Mononuclear cell (primary cell): Measurements from ENCODE around the gene OR6B1. TPM values are rescaled to one million over a fixed set of nuclear protein-coding genes. Genes with fewer than 3 reads are reported as not detected.

Experiments
- H3K27me3 ChIP-seq: 2 replicates; pipeline ENCODE4 v1.6.0; 2011; ENCODE audit warnings: low read length, control low read depth; ENCODE audit not compliant: insufficient read depth
- H3K4me1 ChIP-seq: 2 replicates; pipeline ENCODE4 v1.5.1; 2011; ENCODE audit warnings: mild to moderate bottlenecking, low read length, control low read depth; ENCODE audit not compliant: insufficient read depth
- H3K4me3 ChIP-seq: 2 replicates; pipeline ENCODE4 v1.5.1; 2011; ENCODE audit warnings: mild to moderate bottlenecking, low read length, moderate library complexity
- H3K9me3 ChIP-seq: 2 replicates; pipeline ENCODE4 v1.5.1; 2011; ENCODE audit warnings: low read depth, mild to moderate bottlenecking, control low read depth, low read length
- total RNA-seq: library from RNA; depleted of rRNA; stranded (reverse); fragments of >200 nt; gene quantifications from one replicate; pipeline ENCODE4 v1.2.3, GENCODE V29; 2012

Gene OR6B1
- total RNA-seq: under 0.01 TPM

DNA sequence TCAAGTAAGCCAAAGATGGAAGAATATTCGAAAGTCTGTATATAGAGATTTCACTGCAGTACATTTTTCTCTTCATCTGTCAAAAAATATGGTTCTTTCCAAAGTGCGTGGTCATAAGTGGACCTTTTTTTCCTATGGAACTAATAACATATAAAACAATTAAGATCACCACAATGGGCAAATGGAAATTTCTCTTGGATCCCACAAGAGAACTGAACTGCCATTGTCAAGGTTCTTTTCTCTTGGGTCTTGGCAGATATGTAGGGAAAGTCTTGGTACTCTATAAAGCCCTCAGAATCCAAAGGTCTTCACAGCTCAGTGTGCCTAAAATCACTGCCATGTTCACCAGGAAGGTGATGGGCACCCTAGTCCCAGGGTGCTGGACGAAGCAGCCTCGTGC is at the start of gene OR6B1:
OR6B1 (plus strand) TSS at position 301 of the 400 bp plus-strand sequence. CDS start 3,677 bp downstream, outside the sequence.
- H3K27me3 ChIP-seq: no peaks in the 10 kb centered on the region
- H3K9me3 ChIP-seq: no peaks in the 10 kb centered on the region
- no peaks in the 10 kb centered on the region for H3K4me1 ChIP-seq
- H3K4me3 ChIP-seq: no peak within 1 kb of the TSS

GRCh38 chr7:143953421-143953820 is 46.7 kb upstream of the OR6B1 start:
- Histone ChIP-seq H3K4me1 (no peaks in the 10 kb centered on the region), H3K4me3 (no peak overlapping the region), H3K27me3 (peaks cover 1% of the 10 kb centered on the region), H3K9me3 (no peaks in the 10 kb centered on the region)

DNA sequence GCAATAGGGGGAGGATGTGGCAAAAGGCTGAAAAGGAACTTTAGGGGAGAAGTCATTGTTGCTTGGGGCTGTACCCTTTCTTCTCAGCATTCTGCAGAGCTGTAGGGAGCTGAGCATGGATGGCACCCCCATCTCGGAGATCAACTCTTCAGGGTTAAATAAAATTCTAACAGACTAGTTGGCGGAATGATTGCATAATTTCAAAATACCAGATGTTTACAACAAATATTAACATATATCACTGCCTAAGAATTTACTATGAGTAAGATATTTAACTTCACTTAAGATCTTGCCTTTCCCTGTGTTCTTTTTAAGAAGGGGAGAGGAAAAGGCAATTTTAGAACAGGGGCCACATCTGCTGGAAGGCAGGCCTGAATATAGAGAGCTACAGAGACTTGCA is 46.0 kb upstream of the OR6B1 start:
- Histone ChIP-seq H3K4me1 (no peaks in the 10 kb centered on the region), H3K9me3 (no peaks in the 10 kb centered on the region), H3K27me3 (no peaks in the 10 kb centered on the region), H3K4me3 (no peak overlapping the region)

- Histone ChIP-seq H3K4me1 (no peaks in the 10 kb centered on the region), H3K27me3 (no peaks in the 10 kb centered on the region), H3K4me3 (no peak within 1 kb of the TSS), H3K9me3 (no peaks in the 10 kb centered on the region)
These were observed 45.6 kb upstream of the OR6B1 start, which contains the start of gene OR2F1 for GRCh38 chr7:143954544-143954943. TSS of gene OR2F1 (plus strand) at chr7:143954844. CDS start at chr7:143959971, 5,127 bp downstream.

DNA sequence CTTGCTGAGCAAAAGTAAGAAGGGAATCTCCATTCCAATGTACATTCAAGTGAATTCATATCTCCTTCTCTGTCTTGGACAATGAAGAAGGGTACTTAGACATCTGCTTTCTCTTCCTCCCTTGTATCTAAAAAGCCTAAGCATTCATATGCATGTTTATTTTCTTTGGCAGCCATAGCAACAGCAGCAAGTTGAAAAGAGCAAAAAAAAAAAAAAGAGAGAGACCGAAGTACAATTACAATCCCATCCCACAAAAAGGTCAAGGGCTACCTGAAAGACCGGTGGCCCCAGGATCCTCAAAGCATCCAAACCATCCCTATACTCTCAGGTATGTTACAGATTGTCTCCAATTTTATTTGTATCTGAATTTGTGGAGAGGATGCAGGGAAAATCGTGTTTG is 41.3 kb upstream of the OR6B1 start:
- no peaks in the 10 kb centered on the region for H3K9me3 ChIP-seq
- H3K27me3 ChIP-seq: no peaks in the 10 kb centered on the region
- no peaks in the 10 kb centered on the region for H3K4me1 ChIP-seq
- no peak overlapping the region for H3K4me3 ChIP-seq

- Histone ChIP-seq H3K9me3 (no peaks in the 10 kb centered on the region), H3K4me1 (no peaks in the 10 kb centered on the region), H3K4me3 (no peak overlapping the region), H3K27me3 (no peaks in the 10 kb centered on the region)
These were observed 39.1 kb upstream of the OR6B1 start for GRCh38 chr7:143960813-143961610.

DNA sequence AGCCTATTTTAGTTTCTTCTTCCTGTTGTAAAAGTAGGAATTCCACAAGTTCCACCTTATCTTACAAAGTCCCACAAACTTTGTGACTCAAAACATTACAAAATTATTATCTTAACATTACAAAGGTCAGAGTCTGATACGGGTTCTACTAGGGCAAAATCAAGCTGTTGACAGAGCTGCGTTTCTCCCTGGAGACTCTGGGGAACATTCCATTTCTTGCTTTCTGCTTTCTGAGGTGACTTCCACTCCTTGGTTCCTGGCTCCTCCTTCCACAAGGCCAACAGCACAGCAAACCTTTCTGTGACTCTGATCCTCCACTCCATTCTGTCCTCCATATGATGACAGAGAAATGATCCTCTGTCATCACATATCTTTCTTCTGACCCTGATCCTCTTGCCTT is 34.8 kb upstream of the OR6B1 start:
- H3K4me1 ChIP-seq: no peaks in the 10 kb centered on the region
- H3K27me3 ChIP-seq: no peaks in the 10 kb centered on the region
- no peak overlapping the region for H3K4me3 ChIP-seq
- no peaks in the 10 kb centered on the region for H3K9me3 ChIP-seq

DNA sequence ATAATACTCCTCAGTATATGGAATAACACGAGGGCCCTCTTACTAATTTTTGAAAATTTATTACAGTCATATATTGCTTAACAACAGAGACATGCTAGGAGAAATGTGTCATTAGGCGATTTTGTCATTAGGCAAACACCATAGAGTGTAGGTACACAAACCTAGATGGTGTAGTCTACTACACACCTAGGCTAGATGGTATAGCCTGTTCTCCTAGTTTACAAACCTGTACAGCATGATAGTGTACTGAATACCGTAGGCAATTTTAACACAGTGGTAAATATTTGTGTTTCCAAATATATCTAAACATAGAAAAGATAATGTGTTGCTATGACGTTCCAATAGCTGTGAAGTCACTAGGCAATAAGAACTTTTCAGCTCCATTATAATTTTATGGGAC is 32.7 kb upstream of the OR6B1 start:
- H3K27me3 ChIP-seq: peaks cover 5% of the 10 kb centered on the region
- H3K4me1 ChIP-seq: no peaks in the 10 kb centered on the region
- no peaks in the 10 kb centered on the region for H3K9me3 ChIP-seq
- H3K4me3 ChIP-seq: no peak overlapping the region

DNA sequence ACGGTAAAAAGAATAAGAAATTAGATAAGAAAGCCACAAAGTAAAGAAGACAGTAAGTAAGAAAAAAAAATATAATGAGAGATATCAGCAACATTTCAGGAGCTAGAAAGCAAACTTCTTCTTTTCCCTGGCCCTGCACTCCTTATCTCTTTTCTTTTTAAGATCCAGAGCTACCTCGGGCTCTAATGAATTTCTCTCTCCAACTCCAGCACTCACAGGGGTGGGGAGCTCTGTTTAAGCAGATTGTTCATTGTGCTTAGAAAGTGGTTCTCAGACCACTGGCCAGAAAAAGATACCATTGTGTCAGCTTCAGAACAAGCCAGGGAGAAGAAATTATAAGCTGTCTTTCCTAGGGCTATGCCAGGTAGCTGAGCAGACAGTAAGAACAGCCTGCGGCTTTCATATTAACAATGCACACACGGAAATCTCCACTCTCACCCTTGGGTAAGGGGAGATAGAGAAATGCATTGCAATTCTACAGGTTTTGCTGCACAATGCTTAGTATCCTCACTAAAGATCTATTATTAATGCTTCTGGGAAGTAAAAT is 26.2 kb upstream of the OR6B1 start:
- Histone ChIP-seq H3K4me3 (no peak overlapping the region), H3K9me3 (no peaks in the 10 kb centered on the region), H3K27me3 (peaks cover 5% of the 10 kb centered on the region), H3K4me1 (no peaks in the 10 kb centered on the region)

GRCh38 chr7:143974459-143974858 is 25.7 kb upstream of the OR6B1 start:
- no peaks in the 10 kb centered on the region for H3K9me3 ChIP-seq
- no peaks in the 10 kb centered on the region for H3K4me1 ChIP-seq
- H3K4me3 ChIP-seq: no peak overlapping the region
- peaks cover 5% of the 10 kb centered on the region for H3K27me3 ChIP-seq

GRCh38 chr7:143975617-143976016 is 24.5 kb upstream of the OR6B1 start:
- no peak overlapping the region for H3K4me3 ChIP-seq
- H3K4me1 ChIP-seq: no peaks in the 10 kb centered on the region
- peaks cover 5% of the 10 kb centered on the region for H3K27me3 ChIP-seq
- H3K9me3 ChIP-seq: no peaks in the 10 kb centered on the region

- H3K27me3 ChIP-seq: no peaks in the 10 kb centered on the region
- no peaks in the 10 kb centered on the region for H3K4me1 ChIP-seq
- no peaks in the 10 kb centered on the region for H3K9me3 ChIP-seq
- H3K4me3 ChIP-seq: no peak overlapping the region
These were observed 21.5 kb upstream of the OR6B1 start for GRCh38 chr7:143978585-143978984.

DNA sequence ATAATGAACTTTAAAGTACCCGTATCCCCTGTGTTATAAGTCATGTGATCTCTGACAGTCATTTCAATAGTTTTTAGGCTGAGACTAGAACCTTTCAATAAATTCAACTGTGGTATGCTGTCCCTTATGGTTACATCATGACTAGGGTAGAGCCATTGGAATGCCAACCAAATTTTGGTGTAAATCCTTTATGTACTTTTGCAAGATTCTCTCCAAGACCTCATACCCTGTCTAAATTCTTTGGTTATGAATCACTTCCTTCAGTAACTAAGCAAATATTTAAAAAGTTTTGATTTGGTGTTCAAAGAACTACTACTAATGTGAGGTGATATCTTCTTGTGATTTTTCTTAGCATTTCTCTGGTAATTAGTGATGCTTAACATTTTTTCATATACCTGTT is 20.8 kb upstream of the OR6B1 start:
- no peaks in the 10 kb centered on the region for H3K27me3 ChIP-seq

GRCh38 chr7:143979998-143980397 is 20.1 kb upstream of the OR6B1 start:
- no peaks in the 10 kb centered on the region for H3K27me3 ChIP-seq
- H3K4me1 ChIP-seq: no peaks in the 10 kb centered on the region
- H3K4me3 ChIP-seq: no peak overlapping the region
- H3K9me3 ChIP-seq: no peaks in the 10 kb centered on the region

More for the DNA sequence above, 20.8 kb upstream of the OR6B1 start:
- no peaks in the 10 kb centered on the region for H3K9me3 ChIP-seq
- no peaks in the 10 kb centered on the region for H3K4me1 ChIP-seq
- no peak overlapping the region for H3K4me3 ChIP-seq

DNA sequence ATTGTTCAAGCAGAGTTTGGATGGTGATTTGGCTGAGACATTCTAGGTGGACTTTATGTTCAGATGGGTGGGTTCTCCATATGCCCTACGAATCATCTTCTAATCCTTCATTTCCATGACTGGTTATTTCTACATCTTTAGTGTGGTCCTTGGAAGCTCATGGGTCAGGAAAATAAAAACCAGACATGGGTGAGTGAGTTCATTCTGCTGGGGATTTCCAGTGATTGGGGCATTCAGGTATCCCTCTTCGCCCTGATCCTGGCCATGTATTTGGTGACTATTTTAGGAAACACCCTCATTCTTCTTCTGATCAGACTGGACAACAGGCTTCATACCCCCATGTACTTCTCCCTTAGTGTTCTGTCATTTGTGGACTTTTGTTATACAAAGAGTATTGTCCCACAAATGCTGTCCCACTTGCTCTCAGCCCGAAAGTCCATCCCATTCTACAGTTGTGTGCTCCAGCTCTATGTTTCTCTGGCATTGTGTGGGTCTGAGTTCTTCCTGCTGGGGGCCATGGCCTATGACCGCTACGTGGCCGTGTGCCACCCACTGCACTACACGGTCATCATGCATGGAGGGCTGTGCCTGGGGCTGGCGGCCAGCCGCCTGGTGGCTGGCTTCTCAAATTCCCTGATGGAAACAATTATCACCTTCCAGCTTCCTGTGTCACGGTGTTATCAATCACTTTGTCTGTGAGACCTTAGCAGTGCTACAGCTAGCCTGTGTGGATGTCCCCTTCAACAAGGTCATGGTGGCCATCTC is 19.2 kb upstream of the OR6B1 start:
- no peaks in the 10 kb centered on the region for H3K9me3 ChIP-seq
- no peaks in the 10 kb centered on the region for H3K4me1 ChIP-seq
- no peak overlapping the region for H3K4me3 ChIP-seq
- H3K27me3 ChIP-seq: no peaks in the 10 kb centered on the region
